ELF-1 (cell line): ENCODE measurements around the gene RDH11.
A peak's percentile ranks its signal among the peaks of the same experiment; 100 is the strongest.
"Not testable (repeated sequence)": the region's sequence is repeated elsewhere in the genome, so short reads cannot be mapped to it uniquely, and the experiment has no call there.

Experiments used
- DNase-seq: peaks from one replicate; pipeline ENCODE4 v3.0.0-alpha.2; 2016; ENCODE audit warnings: low read depth, low spot score

The RDH11 gene

DNA sequence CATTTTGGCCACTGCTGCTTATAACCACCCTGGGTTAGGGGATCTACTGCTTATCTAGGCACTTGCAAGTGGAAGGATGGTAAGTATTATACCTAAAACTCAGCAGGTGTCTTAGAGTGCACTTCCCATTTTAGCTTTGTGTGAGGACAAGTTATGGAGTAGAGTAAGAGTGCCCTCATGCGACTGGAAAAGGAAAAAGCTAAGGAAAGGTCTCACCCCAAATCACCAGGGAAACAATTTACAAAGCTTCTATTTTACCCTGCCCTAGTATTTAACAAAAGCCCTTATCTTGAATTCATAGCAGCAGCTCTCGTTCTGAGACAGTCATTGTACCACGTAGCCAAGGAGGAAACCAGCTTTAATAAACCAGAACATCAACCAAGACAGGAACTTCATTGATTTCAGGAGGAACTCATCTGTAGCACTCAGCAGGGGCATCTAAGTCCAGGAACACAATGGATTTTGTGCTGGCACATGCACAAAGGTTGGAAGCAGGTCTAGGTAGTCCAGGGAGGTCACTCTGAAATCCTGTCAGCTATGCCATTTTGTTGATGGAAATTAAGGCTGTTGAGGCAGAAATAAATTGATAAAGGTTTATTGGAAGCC lies 9.0 kb upstream of the RDH11 start:
- peak; percentile 56 for DNase-seq

DNA sequence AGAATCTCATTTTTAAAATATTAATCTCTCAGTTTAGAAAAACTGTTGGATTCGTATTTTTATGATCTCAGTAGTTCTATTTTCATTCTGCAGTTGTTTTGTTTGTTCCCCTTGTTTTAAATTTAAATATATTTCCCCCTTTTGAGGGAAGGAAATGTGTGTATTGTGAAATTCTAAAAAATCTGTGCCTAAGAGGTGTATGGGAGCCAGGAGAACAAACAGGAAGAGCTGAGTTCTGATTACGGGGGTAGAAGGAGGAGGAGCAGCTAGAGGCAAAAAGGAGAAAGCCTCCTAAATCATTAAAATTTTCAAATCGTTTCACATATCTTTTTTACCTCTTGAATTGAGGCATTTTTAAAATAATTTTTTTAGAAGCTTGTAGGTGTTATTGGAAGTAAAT lies 8.4 kb upstream of the RDH11 start:
- no peak for DNase-seq

DNA sequence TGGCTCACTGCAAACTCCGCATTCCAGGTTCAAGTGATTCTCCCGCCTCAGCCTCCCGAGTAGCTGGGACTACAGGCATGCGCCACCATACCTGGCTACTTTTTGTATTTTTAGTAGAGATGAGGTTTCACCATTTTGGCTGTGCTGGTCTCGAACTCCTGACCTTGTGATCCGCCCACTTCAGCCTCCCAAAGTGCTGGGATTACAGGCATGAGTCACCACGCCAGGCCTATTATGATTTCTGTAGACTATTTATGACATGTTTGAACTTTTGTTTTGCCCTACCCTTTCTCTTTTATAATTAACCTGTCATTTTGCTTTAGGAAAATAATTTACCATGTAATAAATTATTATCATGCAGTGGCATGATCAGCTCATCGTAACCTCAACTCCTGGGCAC lies 5.9 kb upstream of the RDH11 start, which contains the start of gene RDH12:
Gene RDH12, plus strand, starts transcription at position 395 of the 400 bp plus-strand sequence. CDS start 20,757 bp downstream, outside the sequence.
- not testable (repeated sequence) for DNase-seq

DNA sequence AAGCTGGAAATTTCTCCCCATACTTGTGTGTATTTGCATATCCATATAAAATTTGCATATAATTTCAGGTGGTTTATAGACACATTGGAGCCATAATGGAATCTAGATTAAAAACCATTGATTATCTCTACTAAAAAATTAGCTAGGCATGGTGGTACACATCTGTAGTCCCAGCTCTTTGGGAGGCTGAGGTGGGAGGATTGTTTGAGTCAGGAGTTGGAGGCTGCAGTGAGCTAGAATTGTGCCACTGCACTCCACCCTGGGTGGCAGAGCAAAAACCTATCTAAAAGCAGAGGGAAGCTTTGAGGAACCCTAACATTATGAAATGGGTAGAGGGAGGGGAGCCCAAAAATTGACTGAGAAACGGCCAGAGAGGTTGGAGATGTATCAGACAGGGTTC lies 2.6 kb upstream of the RDH11 start:
- DNase-seq, result no peak

DNA sequence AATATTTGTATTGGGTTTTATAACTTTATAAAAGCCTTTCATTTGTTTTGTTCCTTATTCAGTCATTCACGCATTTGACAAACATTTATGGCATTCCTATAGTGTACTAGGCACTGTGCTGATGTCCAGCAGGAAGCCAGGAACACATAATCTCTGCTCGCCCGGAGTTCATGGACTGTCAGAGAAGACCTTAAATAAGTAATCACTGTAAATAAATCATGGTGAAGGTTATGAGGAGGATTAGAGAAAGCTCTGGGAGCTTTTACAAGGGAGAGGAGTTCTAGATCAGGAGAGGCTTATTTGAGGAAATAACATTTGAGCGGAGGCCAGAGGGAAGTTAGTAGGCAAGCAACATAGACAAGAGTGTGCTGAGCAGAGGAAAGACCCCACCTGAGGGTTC lies 1.4 kb upstream of the RDH11 start:
- DNase-seq, result no peak

DNA sequence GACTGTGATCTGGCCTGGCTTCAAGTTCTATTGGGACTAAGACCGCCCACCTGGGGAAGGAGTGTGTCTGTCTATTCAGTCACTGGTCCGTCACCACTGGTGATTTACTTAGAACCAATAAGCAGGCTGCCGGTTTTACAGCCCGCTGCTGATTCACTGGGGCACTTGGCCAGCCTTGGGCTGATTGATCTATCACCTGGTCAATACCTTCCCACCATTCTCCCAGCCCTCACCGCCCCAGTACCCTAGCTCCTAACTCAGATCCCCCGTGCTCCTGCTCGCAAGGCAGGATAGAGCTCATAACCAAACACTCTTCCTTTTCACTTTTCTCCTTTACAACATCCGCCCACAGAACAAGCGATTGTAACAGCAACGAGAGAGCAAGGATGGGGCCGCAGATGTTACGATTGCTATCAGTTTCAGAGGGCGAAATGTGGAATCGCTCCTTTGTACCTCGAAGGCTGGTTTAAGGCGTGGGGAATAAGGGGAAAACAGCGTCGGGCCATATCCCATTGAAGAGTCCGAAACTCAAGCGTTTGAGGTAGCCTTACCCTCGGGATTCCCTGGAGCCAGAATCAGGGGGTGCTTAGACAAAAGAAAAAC lies 672 bp downstream of the RDH11 start:
- peak; percentile 93 for DNase-seq

DNA sequence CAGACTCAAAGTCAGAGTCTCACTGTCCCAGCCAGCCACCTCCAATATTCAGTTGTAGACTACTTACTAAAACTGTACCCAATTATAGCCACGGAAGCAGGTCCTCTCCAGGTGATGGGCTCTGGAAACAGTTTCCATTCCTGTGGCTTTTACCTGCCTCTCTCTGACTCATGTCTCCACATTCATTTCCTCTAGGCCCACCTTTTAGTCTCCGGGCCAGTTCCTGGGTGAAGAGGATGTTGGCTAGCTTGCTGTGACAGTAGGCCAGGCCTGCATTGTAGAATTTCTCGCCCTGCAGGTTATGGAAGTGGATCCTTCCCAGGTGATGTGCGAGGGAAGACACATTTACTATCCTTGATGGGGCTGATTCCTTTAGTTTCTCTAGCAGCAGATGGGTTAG lies 5.6 kb downstream of the RDH11 start:
- DNase-seq, result no peak

DNA sequence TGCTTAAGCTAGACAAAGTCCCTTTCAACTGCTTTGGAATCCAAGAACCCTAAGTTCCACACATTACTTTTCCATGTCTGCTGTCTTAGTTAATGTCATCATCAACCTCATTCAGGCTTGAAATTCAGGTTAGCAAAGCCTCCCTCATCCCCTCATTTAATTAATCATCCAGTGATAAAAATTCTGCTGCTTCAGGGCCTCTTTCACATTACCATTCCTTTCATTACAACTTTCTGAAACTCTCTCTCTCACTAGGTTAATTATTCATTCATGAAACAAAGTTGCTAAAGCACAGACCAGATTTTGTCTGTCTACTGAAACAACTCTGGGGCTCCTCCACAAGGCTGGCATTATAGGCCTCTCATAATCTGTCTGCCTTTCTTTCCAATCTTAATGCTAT lies 11.7 kb downstream of the RDH11 start:
- DNase-seq, result no peak

DNA sequence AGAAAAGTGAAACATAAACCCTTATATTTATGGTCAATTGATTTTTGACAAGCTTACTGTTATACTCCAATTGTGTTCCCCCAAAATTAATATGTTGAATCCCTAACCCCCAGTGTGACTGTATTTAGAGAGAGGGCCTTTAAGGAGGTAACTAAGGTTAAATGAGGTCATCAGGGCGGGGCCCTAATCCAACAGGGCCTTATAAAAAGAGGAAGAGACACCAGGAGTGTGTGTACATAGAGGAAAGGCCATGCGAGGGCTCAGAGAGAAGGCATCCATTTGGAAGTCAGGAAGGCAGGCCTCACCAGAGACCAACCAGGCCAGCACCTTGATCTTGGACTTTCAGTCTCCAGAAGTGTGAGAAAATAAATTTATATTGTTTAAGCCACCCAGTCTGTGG lies 14.6 kb downstream of the RDH11 start:
- DNase-seq, result no peak

DNA sequence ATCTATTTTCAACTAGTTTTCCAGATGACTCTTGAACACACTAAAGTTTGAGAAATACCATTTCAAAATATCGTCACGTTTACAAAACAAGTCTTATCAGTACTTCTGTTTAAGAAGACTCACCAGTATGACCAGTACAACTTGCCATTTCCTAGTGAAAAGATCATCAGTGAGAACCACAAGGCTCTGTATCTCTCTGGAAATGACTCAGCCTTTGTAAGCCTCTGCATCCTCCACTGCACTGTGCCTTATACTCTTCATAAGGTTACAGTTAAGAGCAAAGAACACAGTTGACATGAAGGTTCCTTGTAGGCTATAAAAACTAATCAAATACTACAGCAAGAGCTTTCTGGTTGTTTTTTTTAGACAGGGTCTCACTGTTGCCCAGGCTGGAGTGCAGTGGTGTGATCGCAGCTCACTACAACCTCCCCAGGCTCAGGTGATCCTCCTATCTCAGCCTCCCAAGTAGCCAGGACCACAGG lies 15.4 kb downstream of the RDH11 start:
- DNase-seq, result no peak

DNA sequence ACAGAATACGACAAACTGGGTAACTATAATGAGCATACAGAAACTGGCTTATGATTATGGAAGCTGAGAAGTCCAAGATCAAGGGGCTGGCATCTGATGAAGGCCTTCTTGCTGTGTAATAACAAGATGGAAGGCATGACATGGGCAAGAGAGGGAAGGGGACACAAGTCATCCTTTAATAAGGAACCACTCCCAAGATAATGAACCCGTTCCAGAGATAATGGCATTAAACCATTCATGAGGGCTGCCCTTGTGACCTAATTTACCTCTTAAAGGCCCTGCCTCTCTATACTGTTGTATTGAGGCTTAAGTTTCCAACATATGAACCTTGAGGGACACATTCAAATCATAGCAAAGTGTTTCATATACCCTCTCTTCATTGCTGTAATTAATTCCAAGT lies 16.6 kb downstream of the RDH11 start:
- no peak for DNase-seq

DNA sequence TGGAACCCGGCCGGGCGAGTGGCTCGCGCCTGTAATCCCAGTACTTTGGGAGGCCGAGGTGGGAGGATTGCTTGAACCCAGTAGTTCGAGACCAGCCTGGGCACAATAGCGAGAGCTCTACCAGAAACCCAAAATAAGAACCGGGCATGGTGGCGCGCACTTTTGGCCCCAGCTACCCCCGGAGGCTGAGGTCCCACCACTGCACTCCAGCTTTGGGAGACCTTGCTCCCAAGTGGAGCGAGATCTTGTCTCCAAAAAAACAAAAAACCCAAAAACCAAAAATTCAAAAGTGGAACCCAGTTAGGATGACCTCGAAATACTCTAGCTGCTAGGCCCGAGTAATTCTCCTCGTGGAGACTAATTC lies 20.4 kb downstream of the RDH11 start:
- no peak for DNase-seq

DNA sequence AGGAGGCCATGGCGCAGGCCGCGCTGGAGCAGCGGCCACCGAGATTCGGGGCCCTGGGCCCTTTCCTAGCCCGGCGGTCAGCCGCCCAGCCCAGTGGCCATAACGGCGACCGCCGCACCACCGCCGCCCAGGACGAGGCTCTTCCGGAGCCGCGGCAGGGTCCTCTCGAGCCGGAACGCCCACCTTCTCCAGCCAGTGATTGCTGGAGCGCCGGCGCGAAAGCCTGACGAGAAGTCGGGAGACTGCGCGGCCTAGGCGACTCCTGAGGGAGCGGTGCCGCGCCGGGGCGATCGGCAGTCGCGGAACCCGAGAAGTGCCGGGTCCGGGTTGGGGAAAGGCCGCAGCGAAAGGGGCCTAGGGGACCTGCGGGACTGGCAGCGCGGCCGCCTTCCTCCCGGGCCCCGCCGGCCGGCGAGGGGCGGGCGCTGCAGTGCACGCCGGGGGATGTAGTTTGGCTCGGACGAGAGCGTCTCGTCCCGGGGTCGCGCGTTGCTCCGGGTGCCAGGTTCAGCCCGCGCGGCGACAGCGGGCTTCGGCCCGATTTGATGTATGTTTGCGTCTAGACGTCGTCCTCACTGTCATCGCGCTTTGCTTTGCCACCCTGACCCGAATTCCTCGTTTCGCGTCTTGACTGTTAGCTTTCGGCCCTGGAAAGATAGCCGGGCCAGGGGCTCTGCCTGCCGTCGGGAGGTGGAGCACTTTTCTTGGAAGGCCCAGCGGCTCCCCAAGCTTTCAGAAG lies 20.9 kb downstream of the RDH11 start, which contains the start of gene VTI1B:
Gene VTI1B, minus strand, starts transcription at position 153 of the 739 bp plus-strand sequence. Its CDS starts 143 bp downstream, at position 10.
- DNase-seq, result peak; percentile 91

DNA sequence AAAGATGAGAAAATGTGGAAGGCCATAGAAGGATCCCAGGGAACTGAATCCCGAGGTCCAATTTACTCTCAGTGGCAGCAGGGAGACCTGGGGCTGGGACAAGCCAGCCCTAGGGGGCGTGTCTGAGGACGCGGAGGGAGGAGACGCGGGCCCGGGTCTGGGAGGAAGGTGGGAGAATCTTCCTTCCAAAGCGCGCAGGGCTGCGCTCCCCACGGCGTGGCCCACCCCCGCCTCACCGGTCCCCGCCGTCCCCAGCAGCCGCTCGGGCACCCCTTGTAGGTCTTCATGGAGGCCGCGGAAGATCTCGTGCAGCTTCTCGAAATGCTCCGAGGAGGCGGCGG lies 21.5 kb downstream of the RDH11 start:
- peak; percentile 79 for DNase-seq

DNA sequence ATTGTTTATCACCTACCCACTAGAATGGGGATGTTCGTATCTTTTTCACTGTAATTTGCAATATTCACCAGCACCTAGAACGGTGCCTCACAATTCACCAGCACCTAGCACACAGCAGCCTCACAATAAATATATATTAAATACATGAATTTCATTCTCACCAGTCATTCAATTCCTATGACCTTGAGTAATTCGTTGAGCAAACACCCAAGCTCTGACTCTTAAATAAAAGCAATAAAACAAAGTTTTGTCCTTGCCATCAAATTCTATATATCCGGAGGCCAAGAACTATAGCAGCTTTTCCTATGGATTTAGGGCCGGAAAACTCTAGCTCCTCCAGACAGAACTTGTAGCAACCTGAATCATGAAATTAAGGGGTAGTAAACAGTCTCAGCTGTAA lies 22.1 kb downstream of the RDH11 start:
- no peak for DNase-seq

DNA sequence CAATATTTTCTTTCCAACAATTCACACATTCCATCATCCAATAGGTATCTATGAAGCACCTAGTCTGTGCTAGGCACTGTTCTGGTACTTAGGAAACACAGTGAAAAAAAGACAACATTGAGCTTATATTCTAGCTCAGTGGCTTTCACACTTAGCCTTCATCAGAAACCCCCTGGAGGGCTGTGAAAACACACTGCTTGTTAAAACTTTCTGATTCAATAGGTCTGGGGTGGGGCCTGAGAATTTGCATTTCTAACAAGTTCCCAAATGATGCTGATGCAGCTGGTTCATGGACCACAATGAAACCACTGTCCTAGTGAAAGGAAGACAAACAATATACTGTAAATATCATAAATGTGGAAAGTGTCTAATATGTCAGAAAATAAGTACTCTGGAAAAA lies 27.0 kb downstream of the RDH11 start:
- DNase-seq, result no peak

DNA sequence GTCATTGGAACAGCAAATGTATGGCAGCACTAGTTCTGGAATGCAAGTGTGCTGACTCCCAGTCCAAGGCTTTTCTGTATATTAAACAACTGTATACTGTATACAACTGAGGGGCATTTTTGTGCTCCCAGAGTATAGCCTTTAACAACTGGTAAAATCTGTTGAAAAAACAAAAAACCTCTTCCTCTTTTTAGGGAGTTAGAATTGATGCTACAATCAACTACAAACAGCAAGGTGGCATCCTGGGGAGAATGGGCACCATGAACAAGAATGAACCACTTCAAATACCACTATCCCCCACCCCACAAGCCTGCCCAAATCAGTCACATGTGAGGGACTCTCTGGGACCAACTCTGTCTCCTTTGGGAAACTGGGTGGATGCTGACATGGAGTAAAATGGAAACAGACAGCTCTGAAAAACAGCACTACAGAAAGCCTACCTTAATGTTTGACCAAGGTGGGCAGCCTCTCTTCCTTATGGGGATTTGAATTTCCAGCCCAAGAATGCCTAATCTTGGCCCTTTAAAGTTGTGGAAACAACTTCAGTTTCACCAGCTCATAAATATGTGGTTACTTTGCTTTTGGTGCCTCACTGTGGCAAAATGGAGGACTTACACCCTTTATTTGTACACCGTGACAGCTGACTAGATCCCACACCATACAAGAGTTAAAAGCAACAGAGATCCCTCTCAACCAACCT lies 28.7 kb downstream of the RDH11 start:
- peak; percentile 44 for DNase-seq

DNA sequence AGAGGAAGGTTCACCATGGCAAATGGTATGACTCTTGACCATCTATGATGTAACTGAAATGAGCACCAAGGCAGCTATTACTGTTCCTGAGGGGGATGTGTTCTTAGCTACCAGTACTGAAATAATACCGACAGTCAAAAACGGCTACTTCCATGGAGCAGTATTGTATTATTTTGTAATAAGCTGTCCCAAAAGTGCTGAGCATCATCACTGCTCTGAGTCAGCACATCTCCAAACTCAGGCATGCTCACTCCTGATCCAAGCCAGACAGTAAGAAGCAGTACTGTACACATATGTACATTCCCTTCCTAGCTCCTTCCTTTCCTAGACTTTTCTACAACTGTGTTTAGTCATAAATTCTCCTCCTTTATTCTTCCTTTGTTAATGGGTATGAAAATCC lies 29.7 kb downstream of the RDH11 start:
- no peak for DNase-seq

DNA sequence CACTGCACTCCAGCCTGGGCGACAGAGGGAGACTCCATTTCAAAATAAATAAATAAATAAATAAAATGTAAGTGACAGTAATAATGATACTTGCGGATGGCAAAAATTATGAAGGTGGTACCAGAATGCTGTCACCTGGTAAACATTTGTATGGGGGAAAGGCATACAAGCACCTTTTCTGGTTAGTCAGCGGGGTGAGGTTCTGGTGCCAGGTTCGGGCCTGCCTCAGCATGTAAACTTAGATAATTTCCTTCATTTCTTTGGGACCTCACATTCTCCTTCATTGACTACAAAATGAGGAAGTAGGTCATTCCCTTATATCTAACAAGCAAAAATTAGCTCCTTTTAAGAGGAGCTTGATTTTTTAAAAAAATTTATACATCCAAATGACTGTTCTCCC lies 31.9 kb downstream of the RDH11 start:
- no peak for DNase-seq

DNA sequence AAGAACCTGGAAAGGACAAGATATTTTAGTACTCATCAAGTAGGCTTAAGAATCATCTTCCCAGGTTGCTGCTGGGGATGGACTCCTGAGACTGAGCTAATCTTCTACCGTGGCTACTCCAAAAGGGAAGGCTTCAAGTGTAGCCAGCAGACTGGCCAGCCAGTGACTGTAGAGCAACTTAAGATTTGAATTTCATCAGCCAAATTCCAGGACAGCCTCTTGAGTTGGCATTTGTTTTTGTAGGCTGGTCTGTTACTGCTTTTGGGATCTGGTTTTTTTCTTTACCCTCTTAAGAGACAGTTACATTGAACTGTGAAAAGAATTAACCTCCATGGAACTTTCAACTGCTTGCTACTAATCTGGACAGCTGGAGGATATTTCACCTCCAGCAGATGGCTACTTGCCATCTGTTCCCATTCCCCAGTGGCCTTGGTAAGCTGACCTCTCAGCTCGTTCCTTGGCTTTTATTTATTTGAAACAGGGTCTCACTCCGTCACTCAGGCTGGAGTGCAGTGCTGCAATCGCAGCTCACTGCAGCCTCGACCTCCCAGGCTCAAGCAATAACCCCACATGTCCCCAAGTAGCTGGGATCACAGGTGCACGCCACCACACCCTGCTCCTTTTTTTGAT lies 41.8 kb downstream of the RDH11 start:
- DNase-seq, result no peak

DNA sequence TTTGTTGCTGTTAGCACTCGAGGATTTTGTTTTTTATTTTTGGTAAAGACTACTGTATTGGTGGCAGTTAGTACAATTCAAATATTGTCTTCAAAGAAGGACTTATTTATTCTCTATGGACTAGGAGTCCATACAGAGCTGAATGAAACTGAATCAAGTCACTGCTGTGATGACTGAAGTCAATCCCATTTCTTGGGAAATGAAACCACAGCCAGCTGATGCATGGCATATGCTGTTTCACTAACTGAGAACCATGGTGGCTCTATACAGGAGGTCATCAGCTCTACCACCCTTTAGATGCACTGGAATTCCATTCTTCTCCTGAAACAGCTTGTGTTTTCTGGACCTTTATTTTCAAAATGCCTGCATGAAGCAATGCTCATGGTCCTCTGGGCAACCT lies 43.4 kb downstream of the RDH11 start:
- DNase-seq, result no peak

DNA sequence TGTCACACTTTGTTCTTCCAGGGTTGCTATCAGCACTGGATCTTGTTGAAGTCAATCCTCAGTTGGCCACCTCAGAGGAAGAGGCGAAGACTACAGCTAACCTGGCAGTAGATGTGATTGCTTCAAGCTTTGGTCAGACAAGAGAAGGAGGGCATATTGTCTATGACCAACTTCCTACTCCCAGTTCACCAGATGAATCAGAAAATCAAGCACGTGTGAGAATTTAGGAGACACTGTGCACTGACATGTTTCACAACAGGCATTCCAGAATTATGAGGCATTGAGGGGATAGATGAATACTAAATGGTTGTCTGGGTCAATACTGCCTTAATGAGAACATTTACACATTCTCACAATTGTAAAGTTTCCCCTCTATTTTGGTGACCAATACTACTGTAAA lies 44.9 kb downstream of the RDH11 start:
- no peak for DNase-seq
